HCT116 (cell line): ENCODE data around the gene CNDP1. TPM values are rescaled to one million over a fixed set of nuclear protein-coding genes. Genes with fewer than 3 reads are reported as not detected.

Experiments used
- ATAC-seq: fragments of 200-7000 bp; cut with Tn5 transposase; 2 replicates; pipeline ENCODE4 v1.9.1; 2020; ENCODE audit warnings: mild to moderate bottlenecking, moderate library complexity
- BruUV-seq: library from RNA; stranded (reverse); fragments of 400-500 nt; replicated peaks from 2 replicates; lab custom pipeline; 2021; lab: Mats Ljungman, UMichigan
- CTCF ChIA-PET: fragments of 300-600 bp; sonication (Branson Sonifier 250); formaldehyde crosslinking; loops from one replicate; lab custom pipeline; 2021; ENCODE audit warnings: antibody characterized with exemption; lab: Charles Lee
- POLR2A ChIA-PET: fragments of 300-600, 350-600 bp; sonication (Branson Sonifier 250); formaldehyde crosslinking; loops from one replicate; lab custom pipeline; 2021; ENCODE audit warnings: antibody characterized with exemption; lab: Charles Lee
- RAD21 ChIA-PET, 2 experiments: fragments of 300-600 bp; sonication (Branson Sonifier 250); formaldehyde crosslinking; loops; one replicate each; lab custom pipeline; 2023; ENCODE audit warnings: low total read pairs in 2 of 2; ENCODE audit not compliant: uncharacterized antibody in 2 of 2, unreplicated experiment in 2 of 2, low non-redundant PET in 1 of 2; lab: Charles Lee
- DNase-seq: peaks from one replicate; pipeline ENCODE4 v3.0.0-alpha.2; 2010; ENCODE audit warnings: low read depth, low spot score
- H2AFZ ChIP-seq: fragments of 200-600 bp; shearing (Covaris generic), sonication (generic); 2 replicates; pipeline ENCODE4 v1.6.1; 2017; ENCODE audit warnings: low read depth, mixed run types, mixed read lengths, antibody characterized with exemption, low read length; ENCODE audit not compliant: poor library complexity, severe bottlenecking
- H3K27ac ChIP-seq: 2 replicates; pipeline ENCODE4 v1.5.1; 2012; ENCODE audit warnings: low read depth, low read length
- H3K27me3 ChIP-seq: fragments of 200-600 bp; sonication (generic); 2 replicates; pipeline ENCODE4 v1.6.1; 2016; ENCODE audit warnings: mixed run types, low read length, mixed read lengths; ENCODE audit not compliant: insufficient read depth
- H3K36me3 ChIP-seq, 2 experiments: fragments of 200-500 bp in 1 of 2; fragments of 200-600 bp in 1 of 2; sonication (Bioruptor generic) in 1 of 2; sonication (generic) in 1 of 2; 2 replicates each; pipeline versions ENCODE4 v1.5.1 to v1.6.1; 2014 to 2016; ENCODE audit warnings: low read length in 2 of 2, inconsistent platforms in 1 of 2, mixed read lengths in 1 of 2, mixed run types in 1 of 2; ENCODE audit not compliant: insufficient read depth in 2 of 2, control insufficient read depth in 1 of 2
- H3K4me1 ChIP-seq, 2 experiments: fragments of 200-600 bp in 1 of 2; sonication (generic) in 1 of 2; 2 replicates each; pipeline versions ENCODE4 v1.5.1 to v1.6.1; 2012 to 2017; ENCODE audit warnings: low read length in 2 of 2, inconsistent platforms in 1 of 2, mild to moderate bottlenecking in 1 of 2, mixed read lengths in 1 of 2, mixed run types in 1 of 2, moderate library complexity in 1 of 2; ENCODE audit not compliant: insufficient read depth in 2 of 2, control insufficient read depth in 1 of 2
- H3K4me2 ChIP-seq: fragments of 200-600 bp; sonication (generic); 2 replicates; pipeline ENCODE4 v1.6.1; 2017; ENCODE audit warnings: mixed run types, low read length, mixed read lengths
- H3K4me3 ChIP-seq, 2 experiments: fragments of 200-600 bp in 1 of 2; sonication (generic) in 1 of 2; replicated peaks in 1 of 2; 2 replicates each; pipeline ENCODE4 v1.5.1; 2011 to 2016; ENCODE audit warnings: low read length in 2 of 2, control low read depth in 1 of 2, low read depth in 1 of 2, mild to moderate bottlenecking in 1 of 2, mixed read lengths in 1 of 2, mixed run types in 1 of 2
- H3K79me2 ChIP-seq: fragments of 200-600 bp; sonication (generic); 2 replicates; pipeline ENCODE4 v1.6.1; 2017; ENCODE audit warnings: mild to moderate bottlenecking, mixed run types, low read length, moderate library complexity, mixed read lengths; ENCODE audit not compliant: insufficient read depth
- H3K9ac ChIP-seq: fragments of 200-600 bp; sonication (generic); 2 replicates; pipeline ENCODE4 v1.6.1; 2016; ENCODE audit warnings: low read length, mixed read lengths
- H3K9me2 ChIP-seq: fragments of 200-600 bp; sonication (generic), shearing (Covaris generic); 2 replicates; pipeline ENCODE4 v1.6.1; 2017; ENCODE audit warnings: mixed run types, mild to moderate bottlenecking, moderate library complexity; ENCODE audit not compliant: insufficient read depth
- H3K9me3 ChIP-seq, 2 experiments: fragments of 200-500 bp in 1 of 2; fragments of 200-600 bp in 1 of 2; sonication (Bioruptor generic) in 1 of 2; sonication (generic) in 1 of 2; 2 replicates each; pipeline ENCODE4 v1.6.1; 2014 to 2017; ENCODE audit warnings: low read length in 2 of 2, mixed read lengths in 2 of 2, inconsistent platforms in 1 of 2, low read depth in 1 of 2, mild to moderate bottlenecking in 1 of 2, mixed run types in 1 of 2, moderate library complexity in 1 of 2; ENCODE audit not compliant: control insufficient read depth in 1 of 2, insufficient read depth in 1 of 2
- H4K20me1 ChIP-seq: fragments of 200-600 bp; sonication (generic), shearing (Covaris generic); 2 replicates; pipeline ENCODE4 v1.6.1; 2017; ENCODE audit warnings: mixed run types, mild to moderate bottlenecking, moderate library complexity; ENCODE audit not compliant: insufficient read depth
- ELF1 ChIP-seq: IDR thresholded peaks from 2 replicates; pipeline ENCODE4 v1.6.1; 2012; ENCODE audit warnings: low read depth, borderline replicate concordance
- EZH2 ChIP-seq: fragments of 200-600 bp; sonication (generic); IDR thresholded peaks from 2 replicates; pipeline ENCODE4 v1.6.1; 2017; ENCODE audit warnings: antibody characterized with exemption, mixed run types
- POLR2A ChIP-seq: IDR thresholded peaks from 2 replicates; pipeline ENCODE4 v1.7.0; 2011; ENCODE audit warnings: borderline replicate concordance; ENCODE audit not compliant: insufficient read depth, insufficient read length; ENCODE audit errors: extremely low read depth
- POLR2AphosphoS5 ChIP-seq: IDR thresholded peaks from 2 replicates; pipeline ENCODE4 v1.6.1; 2011; ENCODE audit warnings: mild to moderate bottlenecking, low read depth, low read length, moderate library complexity
- RAD21 ChIP-seq: IDR thresholded peaks from 2 replicates; pipeline ENCODE4 v1.6.1; 2012; ENCODE audit warnings: low read depth, mild to moderate bottlenecking
- SIN3A ChIP-seq: IDR thresholded peaks from 2 replicates; pipeline ENCODE4 v1.6.1; 2012; ENCODE audit warnings: low read depth
- SP1 ChIP-seq: IDR thresholded peaks from 2 replicates; pipeline ENCODE4 v1.6.1; 2012; ENCODE audit warnings: low read depth
- SRF ChIP-seq: IDR thresholded peaks from 2 replicates; pipeline ENCODE4 v1.6.1; 2012; ENCODE audit warnings: low read depth
- ZFX ChIP-seq: fragments of 450-650 bp; IDR thresholded peaks from 2 replicates; pipeline ENCODE4 v1.6.1; 2017
- ZNF274 ChIP-seq: fragments of 200-500 bp; sonication (Bioruptor generic); IDR thresholded peaks from 2 replicates; pipeline ENCODE4 v1.6.1; 2014; ENCODE audit warnings: mild to moderate bottlenecking, low read depth, low read length, inconsistent platforms
- intact Hi-C: fragments of 100-400 bp; cut with micrococcal nuclease; formaldehyde crosslinking; loops from 2 replicates; pipeline ENCODE4 v1.10.0; 2022
- total RNA-seq: library from RNA; stranded (reverse); gene quantifications from one replicate; pipeline ENCODE4 v1.2.1, GENCODE V29; 2021; ENCODE audit not compliant: unreplicated experiment
- TF ChIP-seq, protein P1 (sequence below): IDR thresholded peaks from 2 replicates; pipeline ENCODE4 v1.6.1; 2012

CNDP1 gene
- total RNA-seq, 1 experiment from 2014 or later, result not detected

GRCh38 chr18:74597034-74597661, 62.8 kb downstream of the CNDP1 start:
- POLR2A ChIA-PET, result interaction anchor here (1.0 kb wide), 1 partner anchor 45 kb away, joined by 3 read pairs; no protein-coding TSS in a partner anchor
- Histone ChIP-seq H3K9me2 (no peaks in the 10 kb centered on the region), H3K36me3 (no peaks in the 10 kb centered on the region), H3K27ac (peak overlapping the region; percentile 90), H2AFZ (peak overlapping the region; percentile 80), H3K79me2 (peaks cover 57% of the 10 kb centered on the region), H4K20me1 (no peaks in the 10 kb centered on the region), H3K9ac (peak overlapping the region; percentile 90), H3K4me1 (peaks cover 12 to 17% of the 10 kb centered on the region in 2 experiments), H3K4me3 (peak overlapping the region; percentile 78 to 83), H3K4me2 (peak overlapping the region; percentile 81), H3K27me3 (no peaks in the 10 kb centered on the region), H3K9me3 (no peaks in the 10 kb centered on the region)
- RAD21 ChIA-PET, result no interaction called here
- no TSS peak for BruUV-seq
- intact Hi-C loops, result loop anchor here (10.0 kb wide), 1 partner anchor 102 kb away; the partner anchor contains the start of gene CNDP2
- CTCF ChIA-PET, result no interaction called here
- DNase-seq (no peak), ATAC-seq (peak; percentile 59)
- TF ChIP-seq RAD21 (no peak), SIN3A (peak; percentile 41; the same call in 1 of the 2 replicates), POLR2A (no peak), SRF (peak; percentile 41; the same call in 1 of the 2 replicates), ZFX (peak; percentile 99), POLR2AphosphoS5 (peak; percentile 24; the same call in 1 of the 2 replicates), ELF1 (peak; percentile 62)

- Histone ChIP-seq H4K20me1 (no peaks in the 10 kb centered on the region), H2AFZ (peak within 1 kb of the TSS; percentile 80), H3K27me3 (no peaks in the 10 kb centered on the region), H3K79me2 (peaks cover 57% of the 10 kb centered on the region), H3K9me2 (no peaks in the 10 kb centered on the region), H3K27ac (peak within 1 kb of the TSS; percentile 90), H3K4me2 (peak within 1 kb of the TSS; percentile 81), H3K4me3 (peak within 1 kb of the TSS; percentile 78 to 83), H3K9me3 (no peaks in the 10 kb centered on the region), H3K4me1 (peaks cover 12 to 17% of the 10 kb centered on the region in 2 experiments), H3K36me3 (no peaks in the 10 kb centered on the region), H3K9ac (peak within 1 kb of the TSS; percentile 90)
- ATAC-seq, result peak; percentile 84
- ChIA-PET RAD21 (no interaction called here), CTCF (no interaction called here), POLR2A (no interaction called here)
- TF ChIP-seq SIN3A, result 0 out of 2 replicates have a peak, but pooled peaks have one; percentile 2
- TF ChIP-seq, protein P1, sequence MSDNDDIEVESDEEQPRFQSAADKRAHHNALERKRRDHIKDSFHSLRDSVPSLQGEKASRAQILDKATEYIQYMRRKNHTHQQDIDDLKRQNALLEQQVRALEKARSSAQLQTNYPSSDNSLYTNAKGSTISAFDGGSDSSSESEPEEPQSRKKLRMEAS, result peak; percentile 34; the same call in 1 of the 2 replicates
- TF ChIP-seq ELF1, result peak; percentile 41
- TF ChIP-seq ZNF274, result no peak
- peak; percentile 5 for TF ChIP-seq POLR2A
- TF ChIP-seq EZH2, result no peak
- peak; percentile 37 for TF ChIP-seq POLR2AphosphoS5
- peak; percentile 67 for TF ChIP-seq SP1
- BruUV-seq, result no TSS peak
- intact Hi-C loops, result loop anchor here (10.0 kb wide), 1 partner anchor 103 kb away; the partner anchor contains the start of gene CNDP2
- peak; percentile 86 for DNase-seq
Observed at GRCh38 chr18:74597662-74598349, 63.5 kb downstream of the CNDP1 start, which contains the start of gene ZNF407. Gene ZNF407 (plus strand): TSS chr18:74597870. CDS start chr18:74631020, 33,150 bp downstream.
